Measurements from ENCODE around the gene TEP1. TPM values are rescaled to one million over a fixed set of nuclear protein-coding genes. Genes with fewer than 3 reads are reported as not detected.
"Not testable (repeated sequence)": the region's sequence is repeated elsewhere in the genome, so short reads cannot be mapped to it uniquely, and the experiment has no call there.

TEP1 gene
- total RNA-seq, 4 donors from 2014 or later, result 72.2 to 216 (median 79.9) TPM

GRCh38 chr14:20458031-20458789 is 44.9 kb upstream of the TEP1 start:
- Histone ChIP-seq H3K36me3 (peaks cover 0 to 30% (median 8%) of the 10 kb centered on the region in 4 donors), H3K27ac (no peak overlapping the region), H3K4me1 (peaks cover 23 to 47% (median 34%) of the 10 kb centered on the region in 4 donors), H3K4me3 (no peak overlapping the region), H3K9me3 (no peaks in the 10 kb centered on the region), H3K27me3 (no peaks in the 10 kb centered on the region)
- intact Hi-C loops (cut with DNase I; ENCODE audit: low total_unique reads) (no loop called here), in situ Hi-C loops (cut with MboI; ENCODE audit: low pct_ligation_motif_present in 1 of 4, low pct_unique_long_range_greater_than_20kb in 1 of 4, low sequenced_read_pairs in 3 of 4) (loop anchor here in 2 of 4 donors (25.0 kb wide), 2 partner anchors 121 to 229 kb away; partner anchors contain the start of genes CCNB1IP1 (in 2 of the 2), PARP2 (in 2 of the 2), ANG (in 1 of the 2) and RNASE4 (in 1 of the 2))
- DNase-seq, result no peak
- TF ChIP-seq EP300 (IDR thresholded peaks at IDR 0.05; ENCODE audit: low read depth), result no peak
- WGBS, 2 donors (ENCODE audit: low coverage in 1 of 2), result 29 to 73% methylated on average over 1 to 8 of the region's 8 CpGs

GRCh38 chr14:20456971-20457370 is 43.7 kb upstream of the TEP1 start:
- in situ Hi-C loops (cut with MboI; ENCODE audit: low pct_ligation_motif_present in 1 of 4, low pct_unique_long_range_greater_than_20kb in 1 of 4, low sequenced_read_pairs in 3 of 4) (loop anchor here in 2 of 4 donors (25.0 kb wide), 2 partner anchors 120 to 230 kb away; partner anchors contain the start of genes CCNB1IP1 (in 2 of the 2), PARP2 (in 2 of the 2), ANG (in 1 of the 2) and RNASE4 (in 1 of the 2)), intact Hi-C loops (cut with DNase I; ENCODE audit: low total_unique reads) (no loop called here)
- H3K4me1 ChIP-seq, result peaks cover 25 to 45% (median 34%) of the 10 kb centered on the region in 4 donors
- DNase-seq, result no peak
- TF ChIP-seq POLR2AphosphoS5 (IDR thresholded peaks at IDR 0.05), result peak in 1 of 3 donors; percentile 34
- no peak for TF ChIP-seq CTCF (IDR thresholded peaks at IDR 0.05)
- 81% methylated on average over 13 of the region's 13 CpGs; no CpG with 5 or more reads in 1 of the 2 donors for WGBS, 2 donors (ENCODE audit: low coverage in 1 of 2)
- H3K36me3 ChIP-seq, result peaks cover 0 to 30% (median 9%) of the 10 kb centered on the region in 4 donors
- H3K9me3 ChIP-seq, result no peaks in the 10 kb centered on the region
- H3K4me3 ChIP-seq, result no peak overlapping the region
- H3K27me3 ChIP-seq, result no peaks in the 10 kb centered on the region
- peak overlapping the region in 3 of 4 donors; percentile 94 to 96 (median 95) for H3K27ac ChIP-seq

- no peaks in the 10 kb centered on the region for H3K9me3 ChIP-seq
- H3K27ac ChIP-seq, result peak overlapping the region; percentile 94 to 96 (median 94)
- no peaks in the 10 kb centered on the region for H3K27me3 ChIP-seq
- in situ Hi-C loops (cut with MboI; ENCODE audit: low pct_ligation_motif_present in 1 of 4, low pct_unique_long_range_greater_than_20kb in 1 of 4, low sequenced_read_pairs in 3 of 4) (loop anchor here in 2 of 4 donors (25.0 kb wide), 2 partner anchors 118 to 232 kb away; partner anchors contain the start of genes CCNB1IP1 (in 2 of the 2), PARP2 (in 2 of the 2), ANG (in 1 of the 2) and RNASE4 (in 1 of the 2)), intact Hi-C loops (cut with DNase I; ENCODE audit: low total_unique reads) (no loop called here)
- peaks cover 25 to 44% (median 32%) of the 10 kb centered on the region in 4 donors for H3K4me1 ChIP-seq
- 0% methylated on average over 15 to 39 of the region's 39 CpGs for WGBS, 2 donors (ENCODE audit: low coverage in 1 of 2)
- H3K36me3 ChIP-seq, result peaks cover 0 to 37% (median 13%) of the 10 kb centered on the region in 4 donors
- peak overlapping the region; percentile 59 to 76 (median 72) for H3K4me3 ChIP-seq
- no peak for TF ChIP-seq CTCF (IDR thresholded peaks at IDR 0.05)
- TF ChIP-seq POLR2AphosphoS5 (IDR thresholded peaks at IDR 0.05), result no peak
- TF ChIP-seq POLR2A (IDR thresholded peaks at IDR 0.05), result peak; percentile 9
- no peak for TF ChIP-seq EP300 (IDR thresholded peaks at IDR 0.05; ENCODE audit: low read depth)
- no peak for DNase-seq
Measured at GRCh38 chr14:20455355-20456300, 42.3 kb upstream of the TEP1 start.

DNA sequence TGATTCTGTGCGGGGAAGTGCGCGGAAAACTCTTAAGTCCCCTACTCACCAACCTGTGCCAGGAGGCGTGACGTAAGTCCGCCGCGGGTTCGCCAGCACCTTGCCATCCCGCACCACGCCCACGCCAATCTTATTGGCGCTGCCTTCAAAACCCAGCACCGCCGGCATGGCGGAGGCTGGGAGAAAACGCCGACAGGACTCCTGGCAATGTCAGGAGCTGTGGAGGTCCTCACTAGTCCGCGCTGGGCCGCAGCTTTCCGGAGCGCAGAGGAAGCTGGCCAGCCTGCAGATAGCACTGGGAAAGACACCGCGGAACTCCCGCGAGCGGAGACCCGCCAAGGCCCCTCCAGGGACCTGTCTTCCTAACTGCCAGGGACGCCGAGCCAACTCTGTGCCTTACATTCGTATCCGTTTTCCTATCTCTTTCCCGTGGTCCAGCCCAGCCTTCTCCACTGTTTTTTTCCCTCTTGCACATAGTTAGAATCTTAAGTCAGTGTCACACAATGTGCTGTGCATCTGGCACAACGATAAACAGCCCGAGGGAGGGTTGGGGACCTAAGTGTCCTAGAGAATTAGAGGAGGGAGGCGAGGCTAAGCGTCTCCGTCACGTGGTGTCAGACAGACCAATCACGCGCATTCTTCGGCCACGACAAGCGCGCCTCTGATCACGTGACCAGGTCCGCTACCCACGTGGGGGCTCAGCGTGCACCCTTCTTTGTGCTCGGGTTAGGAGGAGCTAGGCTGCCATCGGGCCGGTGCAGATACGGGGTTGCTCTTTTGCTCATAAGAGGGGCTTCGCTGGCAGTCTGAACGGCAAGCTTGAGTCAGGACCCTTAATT is 41.4 kb upstream of the TEP1 start, which contains the start of the genes APEX1 and OSGEP:
TSS of gene APEX1 (plus strand) at position 711 of the 839 bp plus-strand sequence. CDS start 420 bp downstream, outside the sequence.
TSS of gene OSGEP (minus strand) at position 297 of the 839 bp plus-strand sequence. CDS start at position 168, 129 bp downstream.
- Histone ChIP-seq H3K36me3 (peaks cover 0 to 45% (median 16%) of the 10 kb centered on the region in 4 donors), H3K9me3 (no peaks in the 10 kb centered on the region), H3K27me3 (no peaks in the 10 kb centered on the region), H3K27ac (peak within 1 kb of the TSS; percentile 94 to 96 (median 94)), H3K4me3 (peak within 1 kb of the TSS; percentile 59 to 76 (median 72)), H3K4me1 (peaks cover 16 to 35% (median 24%) of the 10 kb centered on the region in 4 donors)
- whole genome bisulfite sequencing, 2 donors (ENCODE audit: low coverage in 1 of 2), result 1% methylated on average over 53 of the region's 56 CpGs; no CpG with 5 or more reads in 1 of the 2 donors
- peak; percentile 91 to 97 (median 92) for TF ChIP-seq POLR2AphosphoS5 (IDR thresholded peaks at IDR 0.05)
- peak in 1 of 5 experiments; percentile 15 for TF ChIP-seq CTCF (IDR thresholded peaks at IDR 0.05)
- TF ChIP-seq POLR2A (IDR thresholded peaks at IDR 0.05), result peak; percentile 93
- TF ChIP-seq EP300 (IDR thresholded peaks at IDR 0.05; ENCODE audit: low read depth), result no peak
- peak; percentile 99 for DNase-seq
- intact Hi-C loops (cut with DNase I; ENCODE audit: low total_unique reads), result no loop called here
- in situ Hi-C loops (cut with MboI; ENCODE audit: low pct_ligation_motif_present in 1 of 4, low pct_unique_long_range_greater_than_20kb in 1 of 4, low sequenced_read_pairs in 3 of 4), result loop anchor here in 2 of 4 donors (25.0 kb wide), 2 partner anchors 117 to 233 kb away; partner anchors contain the start of genes CCNB1IP1 (in 2 of the 2), PARP2 (in 2 of the 2), ANG (in 1 of the 2) and RNASE4 (in 1 of the 2)

GRCh38 chr14:20452831-20453230 is 39.5 kb upstream of the TEP1 start:
- in situ Hi-C loops (cut with MboI; ENCODE audit: low pct_ligation_motif_present in 1 of 4, low pct_unique_long_range_greater_than_20kb in 1 of 4, low sequenced_read_pairs in 3 of 4), result loop anchor here in 2 of 4 donors (25.0 kb wide), 2 partner anchors 116 to 234 kb away; partner anchors contain the start of genes CCNB1IP1 (in 2 of the 2), PARP2 (in 2 of the 2), ANG (in 1 of the 2) and RNASE4 (in 1 of the 2)

More at GRCh38 chr14:20452831-20453230, 39.5 kb upstream of the TEP1 start:
- DNase-seq; H3K4me3 ChIP-seq; H3K9me3 ChIP-seq; H3K27ac ChIP-seq; H3K27me3 ChIP-seq; intact Hi-C loops (cut with DNase I; ENCODE audit: low total_unique reads): not testable (repeated sequence)
- Histone ChIP-seq H3K36me3 (peaks cover 0 to 45% (median 21%) of the 10 kb centered on the region in 4 donors), H3K4me1 (peaks cover 15 to 31% (median 21%) of the 10 kb centered on the region in 4 donors)
- WGBS, 2 donors (ENCODE audit: low coverage in 1 of 2), result 80 to 89% methylated on average over 1 to 8 of the region's 8 CpGs

All from transverse colon (tissue), 4 donors.